ENCODE results near the gene ATPAF2. TPM values are rescaled to one million over a fixed set of nuclear protein-coding genes. Genes with fewer than 3 reads are reported as not detected.

Gene ATPAF2
- polyA plus RNA-seq, 2 donors, result 16.2 to 21.0 TPM

GRCh38 chr17:18041776-18042175 is 2.8 kb upstream of the ATPAF2 start:
- 33 to 43% methylated on average over 1 of the region's 1 CpG for WGBS, 2 donors

GRCh38 chr17:18040261-18040858 is 1.4 kb upstream of the ATPAF2 start:
- H3K36me3 ChIP-seq (ENCODE audit: control insufficient read depth in 2 of 2, insufficient read depth in 2 of 2, low read length in 1 of 2), result peaks cover 4% of the 10 kb centered on the region in 2 donors
- 22 to 25% methylated on average over 6 of the region's 6 CpGs for WGBS, 2 donors
- no peaks in the 10 kb centered on the region for H3K27me3 ChIP-seq (ENCODE audit: control insufficient read depth in 1 of 2, insufficient read depth in 2 of 2, low read length in 2 of 2)
- H3K27ac ChIP-seq (ENCODE audit: low read depth in 2 of 2, low read length in 1 of 2), result peak overlapping the region in 1 of 2 donors; percentile 45
- H3K4me3 ChIP-seq (ENCODE audit: low read depth in 1 of 2, low read length in 2 of 2), result peak overlapping the region; percentile 75 to 86
- H3K4me1 ChIP-seq (ENCODE audit: control insufficient read depth in 2 of 2, insufficient read depth in 2 of 2, low read length in 1 of 2), result peaks cover 0 to 13% of the 10 kb centered on the region in 2 donors
- no peaks in the 10 kb centered on the region for H3K9me3 ChIP-seq (ENCODE audit: control insufficient read depth in 2 of 2, insufficient read depth in 1 of 2, low read depth in 1 of 2, low read length in 1 of 2)

More at GRCh38 chr17:18041776-18042175, 2.8 kb upstream of the ATPAF2 start:
- H3K4me1 ChIP-seq (ENCODE audit: control insufficient read depth in 2 of 2, insufficient read depth in 2 of 2, low read length in 1 of 2), result peaks cover 0 to 13% of the 10 kb centered on the region in 2 donors
- H3K36me3 ChIP-seq (ENCODE audit: control insufficient read depth in 2 of 2, insufficient read depth in 2 of 2, low read length in 1 of 2), result peaks cover 4% of the 10 kb centered on the region in 2 donors
- no peaks in the 10 kb centered on the region for H3K9me3 ChIP-seq (ENCODE audit: control insufficient read depth in 2 of 2, insufficient read depth in 1 of 2, low read depth in 1 of 2, low read length in 1 of 2)
- no peaks in the 10 kb centered on the region for H3K27me3 ChIP-seq (ENCODE audit: control insufficient read depth in 1 of 2, insufficient read depth in 2 of 2, low read length in 2 of 2)
- no peak overlapping the region for H3K4me3 ChIP-seq (ENCODE audit: low read depth in 1 of 2, low read length in 2 of 2)
- peak overlapping the region; percentile 23 to 45 for H3K27ac ChIP-seq (ENCODE audit: low read depth in 2 of 2, low read length in 1 of 2)

GRCh38 chr17:18039535-18040260 is 730 bp upstream of the ATPAF2 start:
- Histone ChIP-seq H3K4me3 (ENCODE audit: low read depth in 1 of 2, low read length in 2 of 2) (peak overlapping the region; percentile 75 to 86), H3K27me3 (ENCODE audit: control insufficient read depth in 1 of 2, insufficient read depth in 2 of 2, low read length in 2 of 2) (no peaks in the 10 kb centered on the region), H3K4me1 (ENCODE audit: control insufficient read depth in 2 of 2, insufficient read depth in 2 of 2, low read length in 1 of 2) (peaks cover 0 to 13% of the 10 kb centered on the region in 2 donors), H3K27ac (ENCODE audit: low read depth in 2 of 2, low read length in 1 of 2) (peak overlapping the region; percentile 57 to 85), H3K9me3 (ENCODE audit: control insufficient read depth in 2 of 2, insufficient read depth in 1 of 2, low read depth in 1 of 2, low read length in 1 of 2) (no peaks in the 10 kb centered on the region), H3K36me3 (ENCODE audit: control insufficient read depth in 2 of 2, insufficient read depth in 2 of 2, low read length in 1 of 2) (peaks cover 0 to 4% of the 10 kb centered on the region in 2 donors)
- WGBS, 2 donors, result 0 to 1% methylated on average over 54 to 81 of the region's 81 CpGs

GRCh38 chr17:18038149-18038850 is 668 bp downstream of the ATPAF2 start:
- Histone ChIP-seq H3K27ac (ENCODE audit: low read depth in 2 of 2, low read length in 1 of 2) (peak overlapping the region in 1 of 2 donors; percentile 94), H3K27me3 (ENCODE audit: control insufficient read depth in 1 of 2, insufficient read depth in 2 of 2, low read length in 2 of 2) (no peaks in the 10 kb centered on the region), H3K4me1 (ENCODE audit: control insufficient read depth in 2 of 2, insufficient read depth in 2 of 2, low read length in 1 of 2) (peaks cover 0 to 13% of the 10 kb centered on the region in 2 donors), H3K36me3 (ENCODE audit: control insufficient read depth in 2 of 2, insufficient read depth in 2 of 2, low read length in 1 of 2) (no peaks in the 10 kb centered on the region), H3K4me3 (ENCODE audit: low read depth in 1 of 2, low read length in 2 of 2) (peak overlapping the region; percentile 86 to 91), H3K9me3 (ENCODE audit: control insufficient read depth in 2 of 2, insufficient read depth in 1 of 2, low read depth in 1 of 2, low read length in 1 of 2) (no peaks in the 10 kb centered on the region)
- 5% methylated on average over 13 of the region's 13 CpGs for WGBS, 2 donors

GRCh38 chr17:18037486-18037885 is 1.5 kb downstream of the ATPAF2 start:
- Histone ChIP-seq H3K36me3 (ENCODE audit: control insufficient read depth in 2 of 2, insufficient read depth in 2 of 2, low read length in 1 of 2) (no peaks in the 10 kb centered on the region), H3K9me3 (ENCODE audit: control insufficient read depth in 2 of 2, insufficient read depth in 1 of 2, low read depth in 1 of 2, low read length in 1 of 2) (no peaks in the 10 kb centered on the region), H3K4me1 (ENCODE audit: control insufficient read depth in 2 of 2, insufficient read depth in 2 of 2, low read length in 1 of 2) (peaks cover 0 to 13% of the 10 kb centered on the region in 2 donors), H3K4me3 (ENCODE audit: low read depth in 1 of 2, low read length in 2 of 2) (no peak overlapping the region), H3K27me3 (ENCODE audit: control insufficient read depth in 1 of 2, insufficient read depth in 2 of 2, low read length in 2 of 2) (no peaks in the 10 kb centered on the region), H3K27ac (ENCODE audit: low read depth in 2 of 2, low read length in 1 of 2) (no peak overlapping the region)
- WGBS, 2 donors, result 69 to 76% methylated on average over 6 of the region's 6 CpGs

- Histone ChIP-seq H3K27ac (ENCODE audit: low read depth in 2 of 2, low read length in 1 of 2) (no peak overlapping the region), H3K4me3 (ENCODE audit: low read depth in 1 of 2, low read length in 2 of 2) (no peak overlapping the region), H3K9me3 (ENCODE audit: control insufficient read depth in 2 of 2, insufficient read depth in 1 of 2, low read depth in 1 of 2, low read length in 1 of 2) (no peaks in the 10 kb centered on the region), H3K36me3 (ENCODE audit: control insufficient read depth in 2 of 2, insufficient read depth in 2 of 2, low read length in 1 of 2) (no peaks in the 10 kb centered on the region), H3K27me3 (ENCODE audit: control insufficient read depth in 1 of 2, insufficient read depth in 2 of 2, low read length in 2 of 2) (no peaks in the 10 kb centered on the region), H3K4me1 (ENCODE audit: control insufficient read depth in 2 of 2, insufficient read depth in 2 of 2, low read length in 1 of 2) (peaks cover 0 to 6% of the 10 kb centered on the region in 2 donors)
- WGBS, 2 donors, result 52 to 85% methylated on average over 2 of the region's 2 CpGs
These were observed 3.3 kb downstream of the ATPAF2 start for GRCh38 chr17:18035704-18036103.

- WGBS, 2 donors, result 19 to 23% methylated on average over 5 of the region's 5 CpGs
These were observed 5.4 kb downstream of the ATPAF2 start for GRCh38 chr17:18033442-18034099.

GRCh38 chr17:18031955-18032354 is 7.0 kb downstream of the ATPAF2 start:
- Histone ChIP-seq H3K27ac (ENCODE audit: low read depth in 2 of 2, low read length in 1 of 2) (peak overlapping the region in 1 of 2 donors; percentile 65), H3K4me3 (ENCODE audit: low read depth in 1 of 2, low read length in 2 of 2) (no peak overlapping the region), H3K9me3 (ENCODE audit: control insufficient read depth in 2 of 2, insufficient read depth in 1 of 2, low read depth in 1 of 2, low read length in 1 of 2) (no peaks in the 10 kb centered on the region), H3K4me1 (ENCODE audit: control insufficient read depth in 2 of 2, insufficient read depth in 2 of 2, low read length in 1 of 2) (no peaks in the 10 kb centered on the region), H3K27me3 (ENCODE audit: control insufficient read depth in 1 of 2, insufficient read depth in 2 of 2, low read length in 2 of 2) (no peaks in the 10 kb centered on the region), H3K36me3 (ENCODE audit: control insufficient read depth in 2 of 2, insufficient read depth in 2 of 2, low read length in 1 of 2) (peaks cover 6 to 8% of the 10 kb centered on the region in 2 donors)
- WGBS, 2 donors, result 64 to 65% methylated on average over 2 of the region's 2 CpGs

More at GRCh38 chr17:18033442-18034099, 5.4 kb downstream of the ATPAF2 start:
- H3K27me3 ChIP-seq (ENCODE audit: control insufficient read depth in 1 of 2, insufficient read depth in 2 of 2, low read length in 2 of 2), result no peaks in the 10 kb centered on the region
- H3K4me3 ChIP-seq (ENCODE audit: low read depth in 1 of 2, low read length in 2 of 2), result no peak overlapping the region
- no peaks in the 10 kb centered on the region for H3K36me3 ChIP-seq (ENCODE audit: control insufficient read depth in 2 of 2, insufficient read depth in 2 of 2, low read length in 1 of 2)
- H3K4me1 ChIP-seq (ENCODE audit: control insufficient read depth in 2 of 2, insufficient read depth in 2 of 2, low read length in 1 of 2), result no peaks in the 10 kb centered on the region
- H3K27ac ChIP-seq (ENCODE audit: low read depth in 2 of 2, low read length in 1 of 2), result no peak overlapping the region
- no peaks in the 10 kb centered on the region for H3K9me3 ChIP-seq (ENCODE audit: control insufficient read depth in 2 of 2, insufficient read depth in 1 of 2, low read depth in 1 of 2, low read length in 1 of 2)

GRCh38 chr17:18028952-18029540 is 9.9 kb downstream of the ATPAF2 start:
- Histone ChIP-seq H3K4me1 (ENCODE audit: control insufficient read depth in 2 of 2, insufficient read depth in 2 of 2, low read length in 1 of 2) (peaks cover 2 to 3% of the 10 kb centered on the region in 2 donors), H3K4me3 (ENCODE audit: low read depth in 1 of 2, low read length in 2 of 2) (no peak overlapping the region)
- 76 to 80% methylated on average over 8 of the region's 8 CpGs for WGBS, 2 donors

More at GRCh38 chr17:18028952-18029540, 9.9 kb downstream of the ATPAF2 start:
- Histone ChIP-seq H3K9me3 (ENCODE audit: control insufficient read depth in 2 of 2, insufficient read depth in 1 of 2, low read depth in 1 of 2, low read length in 1 of 2) (no peaks in the 10 kb centered on the region), H3K36me3 (ENCODE audit: control insufficient read depth in 2 of 2, insufficient read depth in 2 of 2, low read length in 1 of 2) (peaks cover 8 to 15% of the 10 kb centered on the region in 2 donors), H3K27me3 (ENCODE audit: control insufficient read depth in 1 of 2, insufficient read depth in 2 of 2, low read length in 2 of 2) (no peaks in the 10 kb centered on the region), H3K27ac (ENCODE audit: low read depth in 2 of 2, low read length in 1 of 2) (no peak overlapping the region)

All from esophagus (tissue), 2 donors.